ENCODE data around the gene CNN1.

DNA sequence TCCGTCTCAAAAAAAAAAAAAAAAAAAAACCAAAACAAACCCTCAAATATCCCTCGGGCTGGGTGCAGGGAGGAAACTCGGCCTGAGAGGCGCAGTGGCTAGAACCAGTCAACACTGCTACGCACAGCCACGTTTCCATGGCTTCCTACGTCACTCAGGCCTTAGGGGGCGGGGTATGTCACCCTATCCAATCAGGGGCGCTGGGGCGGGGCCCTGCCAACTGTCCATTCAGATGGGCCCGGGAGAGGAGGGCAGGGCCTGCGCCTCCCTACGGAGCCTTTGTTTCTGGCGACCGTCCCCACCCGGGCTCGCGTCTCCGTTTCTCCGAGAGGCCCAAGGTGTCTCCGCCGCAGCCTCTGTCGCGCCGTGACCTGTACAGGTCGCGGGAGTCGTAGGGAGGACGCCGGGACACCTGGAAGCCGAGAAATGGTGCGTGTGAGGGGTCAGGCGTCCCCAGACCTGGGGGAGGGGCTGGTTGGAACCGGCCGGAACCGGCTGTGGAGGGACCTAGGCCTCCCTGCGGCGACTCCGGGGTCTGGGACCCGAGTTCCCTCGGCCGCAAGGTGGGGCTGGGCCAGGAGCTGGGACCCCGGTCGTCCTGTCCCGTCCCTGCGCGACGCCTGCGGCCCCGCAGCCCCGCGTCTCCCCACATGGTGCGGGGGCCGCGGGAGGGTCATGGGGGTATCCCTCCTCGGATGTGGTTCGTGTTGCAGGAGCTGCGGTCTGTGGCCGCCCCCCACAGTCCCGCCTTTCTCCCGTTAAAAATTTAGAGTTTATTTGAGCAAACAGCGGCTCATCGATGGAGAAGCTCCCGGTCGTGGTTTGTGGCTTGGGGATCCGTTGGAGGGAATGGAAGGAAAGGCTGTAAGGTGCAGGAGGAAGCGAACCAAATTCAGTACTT is 58.8 kb downstream of the CNN1 start, which contains the start of gene ZNF627:
- TF ChIP-seq, protein P1, sequence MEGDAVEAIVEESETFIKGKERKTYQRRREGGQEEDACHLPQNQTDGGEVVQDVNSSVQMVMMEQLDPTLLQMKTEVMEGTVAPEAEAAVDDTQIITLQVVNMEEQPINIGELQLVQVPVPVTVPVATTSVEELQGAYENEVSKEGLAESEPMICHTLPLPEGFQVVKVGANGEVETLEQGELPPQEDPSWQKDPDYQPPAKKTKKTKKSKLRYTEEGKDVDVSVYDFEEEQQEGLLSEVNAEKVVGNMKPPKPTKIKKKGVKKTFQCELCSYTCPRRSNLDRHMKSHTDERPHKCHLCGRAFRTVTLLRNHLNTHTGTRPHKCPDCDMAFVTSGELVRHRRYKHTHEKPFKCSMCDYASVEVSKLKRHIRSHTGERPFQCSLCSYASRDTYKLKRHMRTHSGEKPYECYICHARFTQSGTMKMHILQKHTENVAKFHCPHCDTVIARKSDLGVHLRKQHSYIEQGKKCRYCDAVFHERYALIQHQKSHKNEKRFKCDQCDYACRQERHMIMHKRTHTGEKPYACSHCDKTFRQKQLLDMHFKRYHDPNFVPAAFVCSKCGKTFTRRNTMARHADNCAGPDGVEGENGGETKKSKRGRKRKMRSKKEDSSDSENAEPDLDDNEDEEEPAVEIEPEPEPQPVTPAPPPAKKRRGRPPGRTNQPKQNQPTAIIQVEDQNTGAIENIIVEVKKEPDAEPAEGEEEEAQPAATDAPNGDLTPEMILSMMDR (IDR thresholded peaks at IDR 0.05) = peak in 2 of 4 experiments; percentile 35 to 48
- TF ChIP-seq POLR2A (IDR thresholded peaks at IDR 0.05) = peak; percentile 95
